TTC549 (cell line): ENCODE measurements around the gene COL9A3.

Experiments
- FAIRE-seq: peaks from 2 replicates; lab custom pipeline; 2012; peaks lifted over from hg19 to GRCh38; lab: Jason Lieb, UNC

Gene COL9A3

DNA sequence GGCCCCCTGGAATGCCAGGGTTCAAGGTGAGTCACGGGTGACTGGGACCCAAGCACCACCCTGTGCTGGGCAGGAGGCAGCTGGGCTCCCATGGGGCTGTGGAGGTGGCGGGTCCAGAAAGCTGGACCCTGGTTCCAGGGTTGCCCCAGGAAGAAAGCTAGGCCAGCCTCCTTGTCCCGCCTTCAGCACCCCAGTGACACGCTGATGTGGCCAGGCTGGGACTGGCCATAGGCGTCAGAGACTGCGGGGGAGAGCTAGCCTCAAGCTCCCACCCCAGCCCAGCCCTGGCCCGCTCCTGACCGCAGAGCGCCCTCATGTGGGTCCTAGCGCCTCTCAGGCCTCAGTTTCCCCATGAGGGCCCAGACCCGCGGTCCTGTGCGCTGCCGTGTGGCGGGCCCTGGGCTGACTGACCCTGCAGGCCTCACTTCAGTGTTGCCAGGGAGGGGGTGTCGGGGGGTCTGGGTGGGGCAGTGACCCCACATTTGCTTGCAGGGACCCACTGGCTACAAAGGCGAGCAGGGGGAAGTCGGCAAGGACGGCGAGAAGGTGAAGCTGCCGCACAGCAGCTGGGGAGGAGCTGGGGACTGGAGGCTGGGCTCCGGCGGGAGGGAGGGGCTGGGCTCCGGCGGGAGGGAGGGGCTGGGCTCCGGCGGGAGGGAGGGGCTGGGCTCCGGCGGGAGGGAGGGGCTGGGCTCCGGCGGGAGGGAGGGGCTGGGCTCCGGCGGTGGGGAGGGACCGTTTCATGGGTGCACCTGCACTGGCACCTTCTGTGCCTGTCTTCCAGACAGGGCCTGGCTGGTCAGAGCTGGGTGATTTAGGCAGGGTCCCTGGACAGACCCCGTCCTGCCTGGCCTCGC, 7.9 kb downstream of the COL9A3 start:
- no peak for FAIRE-seq

DNA sequence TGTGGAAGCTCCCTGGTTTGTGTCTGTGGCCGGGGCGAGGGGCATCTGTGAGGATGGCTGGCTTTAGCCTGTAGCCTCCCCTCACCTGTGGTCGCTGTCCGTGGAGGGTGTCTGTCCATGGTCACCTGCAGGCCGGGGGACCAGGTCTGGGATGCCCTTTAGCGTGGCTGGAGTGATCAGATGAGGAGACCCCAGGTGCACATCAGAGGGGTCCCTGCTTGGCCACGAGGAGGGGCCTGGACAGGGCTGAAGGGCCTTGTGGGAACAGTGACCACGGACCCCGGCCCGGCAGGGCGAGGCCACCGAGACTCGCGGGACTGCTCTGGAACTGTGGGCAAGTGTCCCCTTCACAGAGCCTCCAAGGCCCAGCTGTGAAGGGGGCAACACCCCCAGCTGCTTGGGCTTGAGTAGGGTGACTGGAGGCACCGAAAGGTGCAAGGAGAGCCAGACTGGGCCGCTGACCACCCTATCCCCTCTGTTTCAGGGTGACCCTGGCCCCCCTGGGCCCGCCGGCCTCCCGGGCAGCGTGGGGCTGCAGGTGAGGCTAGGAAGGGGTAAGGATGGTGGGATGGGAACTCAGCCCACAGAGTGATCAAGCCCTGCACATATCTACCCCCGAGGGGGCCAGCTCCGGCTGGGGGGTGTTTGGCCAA, 8.6 kb downstream of the COL9A3 start:
- no peak for FAIRE-seq

DNA sequence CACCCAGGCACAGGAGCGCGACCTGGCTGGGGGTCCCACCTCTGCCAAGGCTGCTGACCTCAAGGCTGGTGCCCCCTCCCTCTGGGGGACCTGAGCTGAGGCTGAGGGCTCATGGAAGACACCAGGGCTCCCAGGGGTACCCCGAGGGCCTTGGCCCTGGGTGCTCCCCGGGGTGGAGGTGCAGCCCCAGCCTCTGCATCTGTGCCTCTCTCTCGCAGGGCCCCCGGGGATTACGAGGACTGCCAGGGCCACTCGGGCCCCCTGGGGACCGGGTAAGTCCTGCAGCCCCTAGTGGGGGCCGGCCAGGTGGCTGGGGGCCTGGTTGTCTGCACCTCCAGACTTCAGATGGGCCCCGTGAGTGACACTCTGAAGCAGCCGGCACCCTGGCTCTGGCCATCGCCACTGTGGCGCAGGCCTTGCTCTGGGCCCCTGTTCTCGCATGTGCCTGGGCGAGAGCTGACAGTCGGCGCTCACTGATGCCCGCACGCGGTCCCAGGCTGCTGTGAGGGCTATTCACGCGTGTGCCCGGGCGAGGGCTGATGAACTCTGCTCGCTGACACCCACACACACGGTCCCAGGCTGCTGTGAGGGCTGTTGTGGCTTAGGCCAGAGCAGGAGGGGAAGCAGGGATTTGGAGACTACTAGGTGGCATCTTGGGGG, 9.3 kb downstream of the COL9A3 start:
- FAIRE-seq = no peak

DNA sequence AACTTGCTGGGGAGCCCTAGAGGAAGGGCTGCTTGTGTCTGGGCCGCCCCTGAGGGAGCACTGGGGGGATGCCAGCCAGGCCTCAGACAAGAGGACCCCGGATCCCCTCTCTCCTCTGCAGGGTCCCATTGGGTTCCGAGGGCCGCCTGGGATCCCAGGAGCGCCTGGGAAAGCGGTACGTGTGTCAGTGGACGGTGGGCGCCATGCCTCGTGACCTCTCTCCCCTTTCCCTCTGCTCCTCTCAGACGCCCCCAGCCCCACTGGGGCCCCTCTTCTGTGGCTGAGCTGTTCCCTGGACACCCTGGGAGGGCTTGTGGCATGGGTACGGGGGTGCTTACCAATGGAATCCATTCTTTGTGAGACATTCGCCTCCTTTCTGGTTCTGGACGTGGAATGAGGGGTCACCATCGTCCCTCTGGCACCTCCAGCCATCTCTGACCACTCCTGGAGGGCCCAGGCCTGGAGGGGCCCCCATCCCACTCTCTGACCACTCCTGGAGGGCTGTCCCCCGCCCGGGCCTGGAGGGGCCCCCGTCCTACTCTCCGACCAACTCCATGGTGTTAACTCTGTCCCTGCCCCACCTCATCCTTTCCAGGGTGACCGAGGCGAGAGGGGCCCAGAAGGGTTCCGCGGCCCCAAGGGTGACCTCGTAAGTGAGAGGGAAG, 9.9 kb downstream of the COL9A3 start:
- no peak for FAIRE-seq

DNA sequence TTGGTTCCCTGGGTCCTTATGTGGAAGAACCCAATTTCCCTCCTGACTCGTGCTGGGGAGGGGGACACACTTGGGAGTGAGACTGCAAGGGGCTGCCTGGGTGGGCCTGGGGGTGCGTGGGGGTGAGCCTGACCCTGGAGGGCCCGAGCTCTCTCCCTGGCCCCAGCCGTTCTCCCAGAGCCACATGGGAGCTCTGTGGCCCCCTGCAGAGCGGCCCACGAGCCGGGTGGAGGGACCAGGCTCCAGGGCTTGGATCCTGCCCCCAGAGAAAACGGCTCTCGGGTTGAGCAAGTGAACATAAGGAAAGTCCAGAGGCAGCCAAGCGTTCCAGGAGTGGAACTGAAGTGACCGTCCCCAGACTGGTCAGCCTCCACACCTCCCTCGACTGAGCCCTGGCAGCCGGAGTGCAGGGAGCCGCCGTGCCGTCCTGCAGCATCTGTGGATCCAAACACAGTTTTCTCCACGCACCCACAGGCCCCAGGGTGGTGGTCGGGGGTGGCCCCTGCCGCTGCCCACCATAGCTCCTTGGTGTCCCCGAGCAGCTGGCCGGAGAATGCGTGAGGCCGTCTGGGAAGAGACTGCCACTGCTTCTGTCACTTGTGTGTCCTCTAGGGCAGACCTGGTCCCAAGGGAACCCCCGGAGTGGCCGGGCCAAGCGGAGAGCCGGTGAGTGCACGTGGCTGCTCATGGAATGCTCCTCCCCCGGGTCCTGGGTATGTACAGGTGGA, 10.6 kb downstream of the COL9A3 start:
- FAIRE-seq = no peak

DNA sequence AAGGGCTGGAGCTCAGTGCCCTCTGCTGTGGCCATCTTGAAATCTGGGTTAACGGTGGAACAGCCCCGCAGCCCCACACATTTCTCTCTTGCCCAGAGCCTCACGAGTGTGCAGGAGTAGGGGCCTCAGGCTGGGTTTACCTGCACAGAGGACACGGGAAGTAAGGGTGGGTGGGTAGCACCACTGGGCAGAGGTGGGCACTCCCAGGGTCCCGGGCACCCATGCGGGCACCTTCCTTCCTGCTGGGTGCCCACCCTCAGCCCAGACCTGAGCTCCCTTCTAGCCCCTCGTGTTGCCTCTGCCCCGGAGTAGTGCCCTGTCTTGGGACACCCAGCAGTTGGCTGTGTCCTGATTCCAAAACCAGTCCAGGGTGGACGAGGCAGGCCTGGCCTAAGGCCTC, 11.2 kb downstream of the COL9A3 start:
- no peak for FAIRE-seq

DNA sequence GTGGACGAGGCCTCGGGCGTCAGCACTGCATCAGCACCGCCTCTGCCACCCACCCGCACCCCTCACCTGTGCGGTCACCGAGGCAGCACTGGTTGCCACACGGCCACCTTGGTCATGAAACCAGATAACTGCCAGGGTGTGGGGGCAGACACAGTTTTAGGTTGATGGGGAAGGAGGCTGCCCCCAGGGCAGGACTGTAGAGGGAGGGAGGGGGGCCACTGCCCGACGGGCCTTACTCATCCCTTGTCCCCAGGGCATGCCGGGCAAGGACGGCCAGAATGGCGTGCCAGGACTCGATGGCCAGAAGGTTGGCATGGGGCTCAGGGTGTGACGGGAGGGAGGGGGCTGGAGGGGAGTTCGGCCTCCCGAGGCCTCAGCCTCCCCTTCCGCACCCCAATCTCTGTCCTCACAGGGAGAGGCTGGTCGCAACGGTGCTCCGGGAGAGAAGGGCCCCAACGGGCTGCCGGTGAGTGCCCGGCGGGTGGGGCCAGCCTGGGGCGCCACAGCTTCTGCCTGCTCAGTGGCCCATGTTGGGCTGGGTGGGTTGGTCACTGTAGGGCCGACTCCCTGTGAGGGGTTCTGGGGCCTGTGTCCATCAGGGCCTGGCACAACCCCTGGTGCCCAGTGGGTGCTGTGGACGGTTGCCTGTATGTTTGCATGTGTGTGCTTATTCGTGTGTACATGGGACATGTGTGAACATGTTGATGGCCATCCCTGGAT, 11.8 kb downstream of the COL9A3 start:
- no peak for FAIRE-seq

DNA sequence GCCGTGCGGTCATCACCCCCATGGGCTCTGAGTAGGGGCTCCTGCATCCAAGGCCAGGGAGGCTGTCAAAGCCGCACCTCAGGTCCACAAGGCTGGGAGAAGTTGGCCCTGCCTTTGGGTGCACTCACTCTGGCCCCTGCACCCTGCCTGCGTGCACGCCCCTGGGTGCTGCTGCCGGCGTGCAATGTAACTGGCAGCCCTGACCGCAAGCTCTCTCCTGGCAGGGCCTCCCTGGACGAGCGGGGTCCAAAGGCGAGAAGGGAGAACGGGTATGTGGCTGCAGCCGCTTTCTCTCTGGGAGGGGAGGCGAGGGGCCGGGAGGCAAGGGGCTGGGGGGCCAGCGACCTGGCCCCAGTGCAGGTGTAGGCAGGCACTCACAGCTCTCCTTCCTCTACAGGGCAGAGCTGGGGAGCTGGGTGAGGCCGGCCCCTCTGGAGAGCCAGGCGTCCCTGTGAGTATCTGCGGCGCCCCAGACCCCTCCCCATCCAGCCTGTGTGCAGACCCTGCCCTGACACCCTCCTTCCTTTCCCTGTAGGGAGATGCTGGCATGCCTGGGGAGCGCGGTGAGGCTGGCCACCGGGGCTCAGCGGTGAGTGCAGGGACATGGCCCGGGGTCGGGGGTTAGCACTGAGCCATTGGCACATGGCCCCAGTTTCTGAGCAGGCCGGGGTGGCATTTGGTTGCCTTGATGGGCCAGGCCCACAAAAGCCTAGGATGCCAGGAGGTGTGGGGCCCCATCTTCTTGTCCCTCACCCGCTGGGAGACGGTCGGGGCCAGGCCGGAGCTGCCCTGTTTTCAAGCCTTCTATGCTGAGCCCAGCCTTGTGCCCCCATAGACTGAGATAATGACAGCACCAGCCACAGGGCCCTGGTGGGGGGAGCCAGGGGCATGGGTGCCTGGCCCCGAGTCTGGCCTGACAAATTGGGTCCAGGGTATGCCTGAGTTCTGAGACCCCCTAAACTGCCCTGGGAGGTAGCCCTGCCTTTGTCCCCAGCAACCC, 12.7 kb downstream of the COL9A3 start:
- no peak for FAIRE-seq

DNA sequence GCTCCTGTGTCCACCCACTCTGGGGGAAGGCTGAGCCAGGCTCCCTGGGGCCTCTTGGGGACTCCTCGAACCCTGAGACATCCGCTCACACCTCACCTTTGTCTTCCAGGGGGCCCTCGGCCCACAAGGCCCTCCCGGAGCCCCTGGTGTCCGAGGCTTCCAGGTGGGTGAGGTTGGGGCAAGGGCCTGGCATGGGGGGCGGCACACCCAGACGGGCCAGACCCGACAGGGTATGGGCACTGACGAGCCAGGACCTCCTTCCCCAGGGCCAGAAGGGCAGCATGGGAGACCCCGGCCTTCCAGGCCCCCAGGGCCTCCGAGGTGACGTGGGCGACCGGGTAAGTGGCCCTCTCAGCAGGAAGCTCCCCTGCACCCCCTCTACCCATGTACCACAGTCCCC, 13.4 kb downstream of the COL9A3 start:
- FAIRE-seq = no peak

DNA sequence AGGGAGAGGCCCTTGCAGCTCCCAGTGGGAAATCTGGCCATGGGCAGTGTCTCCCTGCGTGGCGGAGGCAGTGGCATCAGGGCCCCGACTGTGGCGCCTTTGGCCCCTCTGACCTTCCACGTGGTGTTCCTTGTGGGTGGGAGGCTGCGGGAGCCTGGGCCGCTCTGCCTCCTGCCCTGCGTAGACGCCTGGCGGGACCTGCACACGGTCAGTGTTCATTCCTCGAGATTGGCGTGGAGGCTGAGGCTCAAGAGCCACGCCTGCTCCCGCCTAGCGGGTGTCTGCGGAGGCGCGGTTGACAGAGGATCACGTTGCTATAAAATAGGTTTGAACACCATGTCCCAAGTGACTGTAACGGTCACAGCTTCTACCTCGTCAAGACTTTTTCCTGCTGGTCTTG, 14.0 kb downstream of the COL9A3 start:
- no peak for FAIRE-seq

DNA sequence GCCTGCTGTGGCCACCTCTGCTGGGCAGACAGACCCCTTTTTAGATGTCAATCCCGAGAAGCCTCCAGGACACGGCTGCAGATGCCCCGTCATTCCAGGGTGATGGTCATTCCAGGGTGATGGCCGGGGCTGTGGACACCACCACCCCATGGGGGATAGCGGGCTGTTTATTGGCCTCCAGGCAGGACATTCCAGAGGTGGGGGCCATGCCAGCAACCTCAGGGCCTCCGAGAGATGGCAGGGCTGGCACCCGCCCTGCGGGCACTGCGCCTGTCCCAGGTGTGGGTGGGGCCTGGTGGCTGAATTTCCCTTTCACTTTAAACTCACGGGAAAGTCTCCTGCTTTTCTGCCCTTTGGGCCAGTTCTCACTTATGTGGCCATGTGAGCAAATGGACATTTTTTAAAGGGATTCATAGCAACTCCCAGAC, 14.5 kb downstream of the COL9A3 start:
- no peak for FAIRE-seq

DNA sequence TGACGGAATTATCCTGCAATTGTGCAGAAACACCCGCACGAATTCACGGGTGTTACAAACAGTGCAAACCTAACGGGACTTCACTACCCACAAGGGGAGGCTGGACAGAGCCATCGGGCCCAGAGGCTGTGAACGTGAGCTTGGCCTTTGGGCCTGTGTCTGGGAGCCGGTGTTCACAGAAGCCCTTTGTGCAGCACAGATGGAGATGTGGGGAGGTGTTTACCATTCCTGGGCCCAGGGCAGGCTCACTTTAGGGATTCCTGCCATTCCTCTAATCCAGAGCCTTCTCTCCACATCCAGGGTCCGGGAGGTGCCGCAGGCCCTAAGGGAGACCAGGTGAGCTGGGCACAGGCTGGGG, 15.0 kb downstream of the COL9A3 start:
- no peak for FAIRE-seq

DNA sequence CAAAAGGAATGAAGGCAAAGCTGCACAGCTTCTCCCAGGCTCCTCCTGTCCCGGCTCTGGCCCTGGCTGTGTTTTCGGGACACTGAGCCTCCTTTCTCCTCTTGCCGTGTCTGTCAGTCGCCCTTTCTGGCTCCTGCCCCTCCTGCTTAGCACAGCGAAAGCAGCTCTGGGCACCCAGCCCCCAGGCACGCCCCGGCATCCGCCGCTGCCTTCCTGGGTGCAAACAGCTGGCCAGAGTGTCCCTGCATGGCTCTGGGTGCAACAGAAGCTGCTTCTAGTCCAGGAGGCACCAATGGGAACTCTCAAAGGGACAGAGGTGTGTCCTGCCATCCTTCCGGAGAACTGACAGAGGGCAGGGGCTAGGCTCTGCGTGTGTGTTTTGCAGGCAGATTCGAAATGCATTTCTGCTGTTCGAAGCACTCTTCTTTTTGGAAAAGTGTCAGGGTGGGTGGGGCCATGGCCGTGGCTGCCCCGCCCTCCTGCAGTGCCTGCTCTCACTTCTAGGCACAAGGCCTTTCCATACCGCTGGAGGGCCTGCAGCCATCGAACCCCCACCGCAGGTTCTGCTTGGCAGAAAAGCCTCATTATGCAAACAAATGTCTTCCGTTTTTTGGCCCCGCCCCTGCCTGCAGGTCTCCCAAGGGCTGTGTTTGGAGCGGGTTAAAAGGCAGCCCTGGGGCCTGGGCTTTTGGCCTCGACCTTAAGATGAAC, 15.5 kb downstream of the COL9A3 start:
- no peak for FAIRE-seq

DNA sequence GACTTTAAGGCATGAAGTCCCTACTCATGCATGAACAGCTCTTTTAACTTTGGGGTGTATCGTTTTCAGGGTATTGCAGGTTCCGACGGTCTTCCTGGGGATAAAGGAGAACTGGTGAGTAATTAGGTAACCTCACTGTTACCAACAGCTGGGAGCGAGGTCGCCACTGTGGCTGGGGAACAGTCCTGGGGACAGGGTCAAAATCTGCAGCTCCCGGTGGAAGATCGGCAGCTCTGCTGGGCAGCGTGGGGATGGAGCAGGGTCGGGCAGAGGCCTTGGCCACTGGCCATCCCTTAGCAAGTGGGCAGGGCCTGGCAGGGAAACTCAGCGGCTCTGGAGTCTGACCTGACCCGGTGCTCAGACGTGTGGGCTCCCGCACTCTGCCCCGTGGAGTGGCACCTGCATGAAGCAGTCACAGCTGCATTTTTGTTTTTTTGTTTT, 16.1 kb downstream of the COL9A3 start:
- no peak for FAIRE-seq

DNA sequence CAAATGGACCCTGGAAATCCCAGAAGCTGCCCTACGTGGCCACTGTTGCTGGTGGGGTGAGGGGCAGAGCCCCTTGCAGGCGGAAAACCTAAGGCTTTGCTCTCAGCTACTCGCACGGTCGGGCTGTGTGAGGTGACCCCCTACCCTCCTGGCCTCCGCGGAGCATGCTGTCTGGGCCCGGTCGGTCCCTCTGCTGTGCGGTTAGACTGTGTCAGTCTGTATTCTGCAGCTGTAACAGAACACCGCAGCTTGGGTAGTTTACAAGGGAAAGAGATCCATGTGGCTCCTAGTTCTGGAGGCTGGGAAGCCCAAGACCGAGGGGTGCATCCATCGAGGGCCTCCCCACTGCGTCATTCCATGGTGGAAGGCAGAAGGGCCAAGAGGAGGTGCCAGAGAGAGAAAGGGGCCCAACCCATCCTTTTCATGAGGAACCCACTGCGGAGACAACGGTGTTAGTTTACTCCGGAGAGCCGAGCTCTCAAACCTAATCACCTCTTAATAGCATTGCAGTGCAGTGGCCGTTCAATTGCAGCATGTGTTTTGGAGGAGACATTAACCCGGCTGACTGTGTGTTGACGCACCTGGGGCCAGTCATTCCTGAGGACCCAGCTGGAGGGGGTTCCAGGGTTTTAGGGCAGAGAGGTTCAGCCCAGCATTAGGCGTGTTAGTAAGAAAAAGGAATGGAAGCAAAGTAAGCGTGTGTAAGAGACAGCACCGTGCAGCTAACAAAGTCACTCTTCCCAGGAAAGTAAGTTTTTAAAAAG, 18.3 kb downstream of the COL9A3 start:
- no peak for FAIRE-seq

DNA sequence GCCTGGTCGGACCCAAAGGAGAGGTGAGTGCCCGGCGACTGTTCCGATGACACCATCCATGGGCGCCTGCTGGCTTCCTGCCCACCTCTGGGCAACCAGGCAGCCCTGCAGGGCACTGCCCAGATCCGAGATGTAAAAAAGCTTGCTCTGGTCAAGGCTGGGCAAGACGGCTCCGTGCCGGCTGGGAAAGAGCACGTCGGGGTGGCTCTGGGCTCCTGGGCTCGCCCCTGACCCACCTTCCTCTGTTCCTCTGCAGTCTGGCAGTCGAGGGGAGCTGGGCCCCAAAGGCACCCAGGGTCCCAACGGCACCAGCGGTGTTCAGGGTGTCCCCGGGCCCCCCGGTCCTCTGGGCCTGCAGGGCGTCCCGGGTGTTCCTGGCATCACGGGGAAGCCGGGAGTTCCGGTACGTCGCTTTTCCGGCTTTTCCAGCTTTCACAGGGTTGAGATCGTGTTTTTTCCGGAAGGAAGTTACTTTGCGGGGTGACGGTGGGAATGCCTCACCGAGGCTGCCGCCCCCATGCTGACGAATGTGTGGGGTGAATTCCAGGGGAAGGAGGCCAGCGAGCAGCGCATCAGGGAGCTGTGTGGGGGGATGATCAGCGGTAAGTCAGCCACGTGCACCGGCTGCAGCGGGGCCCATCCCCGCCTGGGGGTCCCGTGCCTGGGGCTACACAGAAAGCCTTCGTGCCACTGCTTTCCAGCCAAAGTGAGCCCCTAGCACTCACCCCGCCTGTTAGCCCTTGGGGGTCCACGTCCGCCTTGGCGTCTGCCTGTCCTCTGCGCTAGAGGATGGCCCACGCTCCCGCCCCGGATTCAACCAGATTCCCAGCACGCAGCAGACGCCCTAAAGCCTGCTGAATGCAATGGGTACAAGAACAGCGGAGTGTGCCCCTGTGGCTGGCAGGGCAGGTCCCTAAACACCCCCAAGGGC, 19.3 kb downstream of the COL9A3 start:
- FAIRE-seq = no peak

DNA sequence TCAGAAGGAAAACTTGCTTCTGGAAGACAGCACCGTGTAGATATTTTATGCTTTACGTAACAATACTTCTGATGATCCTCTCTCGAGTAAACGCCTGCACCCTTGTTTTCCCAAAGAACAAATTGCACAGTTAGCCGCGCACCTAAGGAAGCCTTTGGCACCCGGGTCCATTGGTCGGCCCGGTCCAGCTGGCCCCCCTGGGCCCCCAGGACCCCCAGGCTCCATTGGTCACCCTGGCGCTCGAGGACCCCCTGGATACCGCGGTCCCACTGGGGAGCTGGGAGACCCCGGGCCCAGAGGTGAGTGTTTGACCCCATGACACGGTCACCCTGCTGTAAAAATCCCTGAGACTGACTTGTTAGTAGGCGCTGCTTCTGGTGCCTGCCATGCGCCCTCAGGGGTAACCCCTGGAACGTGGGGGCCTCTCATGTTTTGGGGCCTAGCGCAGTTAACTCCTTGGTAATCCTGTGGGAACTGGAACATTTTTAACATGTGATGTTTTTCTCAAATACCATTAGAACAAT, 20.2 kb downstream of the COL9A3 start:
- FAIRE-seq = no peak

DNA sequence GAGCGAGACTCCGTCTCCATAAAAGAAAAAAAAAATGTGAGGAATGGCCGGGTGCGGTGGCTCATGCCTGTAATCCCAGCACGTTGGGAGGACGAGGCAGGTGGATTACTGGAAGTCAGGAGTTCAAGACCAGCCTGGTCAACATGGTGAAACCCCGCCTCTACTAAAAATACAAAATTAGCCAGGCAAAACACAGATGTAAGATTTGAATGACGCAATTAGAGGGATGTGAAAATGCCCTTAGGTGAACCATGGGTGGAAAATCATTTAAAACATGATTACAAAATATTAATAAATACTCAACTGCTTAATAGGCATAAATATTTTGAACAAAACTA, 20.9 kb downstream of the COL9A3 start:
- no peak for FAIRE-seq
